HepG2 (cell line): Measurements from ENCODE around the gene ODAPH. TPM values are rescaled to one million over a fixed set of nuclear protein-coding genes. Genes with fewer than 3 reads are reported as not detected.

Experiments used
- AGO1 ChIP-seq: fragments of 200-400 bp; formaldehyde crosslinking; IDR thresholded peaks from 2 replicates; pipeline ENCODE4 v1.6.1; 2017; ENCODE audit warnings: mild to moderate bottlenecking, low read depth, low read length, moderate library complexity; ENCODE audit not compliant: poor library complexity, severe bottlenecking
- AGO2 ChIP-seq: fragments of 200-400 bp; formaldehyde crosslinking; optimal IDR thresholded peaks from 2 replicates; pipeline ENCODE3; 2017; ENCODE audit warnings: mild to moderate bottlenecking, low read depth, low read length, moderate library complexity
- CHD2 ChIP-seq: IDR thresholded peaks from 2 replicates; pipeline ENCODE4 v1.6.1; 2011; ENCODE audit warnings: low read depth, low read length, improper control_type of control experiment
- ESRRA ChIP-seq: sonication (generic); formaldehyde crosslinking; IDR thresholded peaks from 2 replicates; pipeline ENCODE4 v1.5.1; 2020; ENCODE audit warnings: mild to moderate bottlenecking, low read depth, missing genetic modification reagents
- FOXM1 ChIP-seq: sonication (generic); formaldehyde crosslinking; IDR thresholded peaks from 2 replicates; pipeline ENCODE4 v1.5.0; 2020; ENCODE audit warnings: missing genetic modification reagents
- GABPB1 ChIP-seq: IDR thresholded peaks from 2 replicates; pipeline ENCODE4 v1.6.1; 2016; ENCODE audit warnings: mild to moderate bottlenecking, missing genetic modification reagents, moderate library complexity, missing compliant biosample characterization
- HNRNPH1 ChIP-seq: fragments of 200-400 bp; formaldehyde crosslinking; optimal IDR thresholded peaks from 2 replicates; pipeline ENCODE3; 2017; ENCODE audit warnings: mild to moderate bottlenecking, low read depth, low read length
- JUNB ChIP-seq: sonication (generic); formaldehyde crosslinking; IDR thresholded peaks from 2 replicates; pipeline ENCODE4 v1.8.0; 2022; ENCODE audit warnings: missing genetic modification reagents, mild to moderate bottlenecking, borderline replicate concordance
- KAT8 ChIP-seq: IDR thresholded peaks from 2 replicates; pipeline ENCODE4 v1.6.1; 2016; ENCODE audit warnings: missing genetic modification reagents, missing compliant biosample characterization
- KDM5B ChIP-seq: sonication (generic); formaldehyde crosslinking; IDR thresholded peaks from 2 replicates; pipeline ENCODE4 v1.4.0; 2020; ENCODE audit warnings: missing genetic modification reagents, mild to moderate bottlenecking, borderline replicate concordance
- MXD4 ChIP-seq: IDR thresholded peaks from 2 replicates; pipeline ENCODE4 v1.6.1; 2016; ENCODE audit warnings: mild to moderate bottlenecking, missing biosample characterization, missing genetic modification reagents
- NAIF1 ChIP-seq: sonication (generic); formaldehyde crosslinking; IDR thresholded peaks from 2 replicates; pipeline ENCODE4 v1.5.0; 2020; ENCODE audit warnings: mild to moderate bottlenecking, missing genetic modification reagents, borderline replicate concordance
- SMAD9 ChIP-seq: sonication (generic); formaldehyde crosslinking; IDR thresholded peaks from 2 replicates; pipeline ENCODE4 v1.5.1; 2020; ENCODE audit warnings: mild to moderate bottlenecking, missing genetic modification reagents
- STAG1 ChIP-seq: sonication (generic); formaldehyde crosslinking; IDR thresholded peaks from 2 replicates; pipeline ENCODE4 v1.4.0; 2020; ENCODE audit warnings: missing genetic modification reagents
- ZFX ChIP-seq: sonication (generic); formaldehyde crosslinking; IDR thresholded peaks from 2 replicates; pipeline ENCODE4 v1.4.0; 2020; ENCODE audit warnings: mild to moderate bottlenecking, low read depth, missing genetic modification reagents, moderate library complexity
- ZNF136 ChIP-seq: sonication (generic); formaldehyde crosslinking; IDR thresholded peaks from 2 replicates; pipeline ENCODE4 v1.8.1; 2022; ENCODE audit warnings: low read depth, mild to moderate bottlenecking, moderate library complexity, missing genetic modification reagents
- ZNF337 ChIP-seq: sonication (generic); formaldehyde crosslinking; IDR thresholded peaks from 2 replicates; pipeline ENCODE4 v1.5.1; 2020; ENCODE audit warnings: missing genetic modification reagents, low read depth, mild to moderate bottlenecking, borderline replicate concordance
- ZNF546 ChIP-seq: sonication (generic); formaldehyde crosslinking; conservative IDR thresholded peaks from 2 replicates; pipeline ENCODE4 v1.8.1; 2023; ENCODE audit warnings: mild to moderate bottlenecking, missing genetic modification reagents
- ZNF644 ChIP-seq: IDR thresholded peaks from 2 replicates; pipeline ENCODE4 v1.6.1; 2016; ENCODE audit warnings: low read depth
- ZNF670 ChIP-seq: sonication (generic); formaldehyde crosslinking; IDR thresholded peaks from 2 replicates; pipeline ENCODE4 v1.8.0; 2022; ENCODE audit warnings: mild to moderate bottlenecking, missing genetic modification reagents, borderline replicate concordance
- polyA plus RNA-seq, 8 experiments: library from polyadenylated mRNA; depleted of rRNA in 3 of 8; stranded (reverse) in 7 of 8; unstranded in 1 of 8; fragments of >200 nt; fragmentation: Illumina TruSeq in 4 of 8; extraction: Trizol in 4 of 8; gene quantifications; 2 replicates each; pipeline versions ENCODE4 v1.2.1 to v1.2.3, GENCODE V29; 2011 to 2016; ENCODE audit warnings: low read depth in 4 of 8, missing spikeins in 1 of 8, mixed read lengths in 1 of 8; ENCODE audit not compliant: insufficient read depth in 1 of 8
- total RNA-seq, 5 experiments: library from RNA; depleted of rRNA; stranded (reverse); fragments of >200 nt; fragmentation: Illumina TruSeq; extraction: Trizol; gene quantifications; 2 replicates each; pipeline ENCODE4 v1.2.3, GENCODE V29; 2016; ENCODE audit warnings: low read depth in 1 of 5
- TF ChIP-seq, protein P1 (sequence below): sonication (generic); formaldehyde crosslinking; IDR thresholded peaks from 2 replicates; pipeline ENCODE4 v1.4.0; 2020; ENCODE audit warnings: missing genetic modification reagents
- TF ChIP-seq, protein P2 (sequence below): sonication (generic); formaldehyde crosslinking; IDR thresholded peaks from 2 replicates; pipeline ENCODE4 v1.4.0; 2020; ENCODE audit warnings: missing genetic modification reagents; ENCODE audit errors: not compliant biosample characterization
- TF ChIP-seq, protein P3 (sequence below): sonication (generic); formaldehyde crosslinking; IDR thresholded peaks from 2 replicates; pipeline ENCODE4 v1.8.0; 2023; ENCODE audit warnings: mild to moderate bottlenecking, missing genetic modification reagents
- TF ChIP-seq, protein P4 (sequence below): IDR thresholded peaks from 2 replicates; pipeline ENCODE4 v1.6.1; 2016; ENCODE audit warnings: missing genetic modification reagents, missing compliant biosample characterization

ODAPH gene
- total and polyA plus RNA-seq, 2 of the 13 experiments (the other 11 are each of a cell fraction or from before 2014, with no cell fraction given): 0.50 TPM; not detected in 1

DNA sequence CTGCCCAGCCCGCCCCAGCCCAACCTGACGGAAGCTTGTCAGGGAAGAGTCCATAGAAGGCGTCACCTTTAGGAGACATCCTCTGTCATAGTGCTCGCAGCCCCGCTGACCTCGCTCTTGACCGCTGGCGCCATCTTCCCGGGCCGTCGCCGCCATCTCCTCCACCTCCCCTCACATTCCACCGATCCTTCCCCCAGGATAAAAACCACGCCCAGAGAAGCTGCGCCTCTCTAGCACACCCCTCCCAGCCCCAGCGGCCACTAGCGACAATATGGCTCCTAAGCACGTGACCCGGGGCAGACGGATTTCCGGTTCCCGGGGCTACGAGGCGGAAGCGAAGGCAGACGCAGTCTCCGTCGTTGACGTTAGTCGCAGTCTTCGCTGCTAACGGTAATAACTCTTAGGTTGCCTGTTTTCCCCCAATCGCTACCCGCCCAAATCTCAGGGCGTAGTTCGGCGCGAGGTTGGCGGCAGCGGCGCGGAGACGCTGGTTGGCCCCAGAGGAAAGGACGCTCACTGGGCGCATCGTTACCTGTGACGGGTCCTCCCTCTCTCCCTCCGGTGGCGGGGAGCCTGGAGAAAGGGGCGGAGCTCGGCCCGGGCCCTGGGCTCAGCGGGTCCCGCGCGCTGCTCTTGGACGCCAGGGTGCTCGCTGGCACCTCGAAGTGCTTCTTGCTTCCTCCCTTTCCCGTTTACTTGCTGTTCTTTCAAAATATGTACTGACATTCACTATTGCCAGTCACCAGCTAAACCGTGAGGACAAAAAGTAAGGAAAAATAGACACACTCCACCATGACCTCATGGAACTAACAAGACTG is 41.5 kb upstream of the ODAPH start, which contains the start of the genes RCHY1 and THAP6 (continued):
- TF ChIP-seq, protein P1, sequence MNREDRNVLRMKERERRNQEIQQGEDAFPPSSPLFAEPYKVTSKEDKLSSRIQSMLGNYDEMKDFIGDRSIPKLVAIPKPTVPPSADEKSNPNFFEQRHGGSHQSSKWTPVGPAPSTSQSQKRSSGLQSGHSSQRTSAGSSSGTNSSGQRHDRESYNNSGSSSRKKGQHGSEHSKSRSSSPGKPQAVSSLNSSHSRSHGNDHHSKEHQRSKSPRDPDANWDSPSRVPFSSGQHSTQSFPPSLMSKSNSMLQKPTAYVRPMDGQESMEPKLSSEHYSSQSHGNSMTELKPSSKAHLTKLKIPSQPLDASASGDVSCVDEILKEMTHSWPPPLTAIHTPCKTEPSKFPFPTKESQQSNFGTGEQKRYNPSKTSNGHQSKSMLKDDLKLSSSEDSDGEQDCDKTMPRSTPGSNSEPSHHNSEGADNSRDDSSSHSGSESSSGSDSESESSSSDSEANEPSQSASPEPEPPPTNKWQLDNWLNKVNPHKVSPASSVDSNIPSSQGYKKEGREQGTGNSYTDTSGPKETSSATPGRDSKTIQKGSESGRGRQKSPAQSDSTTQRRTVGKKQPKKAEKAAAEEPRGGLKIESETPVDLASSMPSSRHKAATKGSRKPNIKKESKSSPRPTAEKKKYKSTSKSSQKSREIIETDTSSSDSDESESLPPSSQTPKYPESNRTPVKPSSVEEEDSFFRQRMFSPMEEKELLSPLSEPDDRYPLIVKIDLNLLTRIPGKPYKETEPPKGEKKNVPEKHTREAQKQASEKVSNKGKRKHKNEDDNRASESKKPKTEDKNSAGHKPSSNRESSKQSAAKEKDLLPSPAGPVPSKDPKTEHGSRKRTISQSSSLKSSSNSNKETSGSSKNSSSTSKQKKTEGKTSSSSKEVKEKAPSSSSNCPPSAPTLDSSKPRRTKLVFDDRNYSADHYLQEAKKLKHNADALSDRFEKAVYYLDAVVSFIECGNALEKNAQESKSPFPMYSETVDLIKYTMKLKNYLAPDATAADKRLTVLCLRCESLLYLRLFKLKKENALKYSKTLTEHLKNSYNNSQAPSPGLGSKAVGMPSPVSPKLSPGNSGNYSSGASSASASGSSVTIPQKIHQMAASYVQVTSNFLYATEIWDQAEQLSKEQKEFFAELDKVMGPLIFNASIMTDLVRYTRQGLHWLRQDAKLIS: no peak
- TF ChIP-seq AGO1 (peak; percentile 88), SMAD9 (CRISPR knock-in tag) (no peak), AGO2 (peak; percentile 85), ZFX (CRISPR knock-in tag) (peak; percentile 76; the same call in 1 of the 2 replicates), ZNF337 (no peak), ZNF136 (CRISPR knock-in tag) (peak; percentile 32; the same call in 1 of the 2 replicates), KAT8 (peak; percentile 96), HNRNPH1 (peak; percentile 66), ZNF644 (CRISPR knock-in tag) (peak; percentile 67; the same call in 1 of the 2 replicates), ESRRA (peak; percentile 79; the same call in 1 of the 2 replicates), NAIF1 (CRISPR knock-in tag) (peak; percentile 99), ZNF546 (CRISPR knock-in tag) (0 out of 2 replicates have a peak, but pooled peaks have one; percentile 33), FOXM1 (CRISPR knock-in tag) (no peak), JUNB (CRISPR knock-in tag) (peak; percentile 62; the same call in 1 of the 2 replicates), ZNF670 (peak; percentile 62; the same call in 1 of the 2 replicates), CHD2 (no peak), KDM5B (peak; percentile 78; the same call in 1 of the 2 replicates), STAG1 (CRISPR knock-in tag) (no peak), MXD4 (CRISPR knock-in tag) (peak; percentile 28; the same call in 1 of the 2 replicates), GABPB1 (peak; percentile 99)
- TF ChIP-seq, protein P2, sequence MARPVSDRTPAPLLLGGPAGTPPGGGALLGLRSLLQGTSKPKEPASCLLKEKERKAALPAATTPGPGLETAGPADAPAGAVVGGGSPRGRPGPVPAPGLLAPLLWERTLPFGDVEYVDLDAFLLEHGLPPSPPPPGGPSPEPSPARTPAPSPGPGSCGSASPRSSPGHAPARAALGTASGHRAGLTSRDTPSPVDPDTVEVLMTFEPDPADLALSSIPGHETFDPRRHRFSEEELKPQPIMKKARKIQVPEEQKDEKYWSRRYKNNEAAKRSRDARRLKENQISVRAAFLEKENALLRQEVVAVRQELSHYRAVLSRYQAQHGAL: peak; percentile 15
- TF ChIP-seq, protein P3, sequence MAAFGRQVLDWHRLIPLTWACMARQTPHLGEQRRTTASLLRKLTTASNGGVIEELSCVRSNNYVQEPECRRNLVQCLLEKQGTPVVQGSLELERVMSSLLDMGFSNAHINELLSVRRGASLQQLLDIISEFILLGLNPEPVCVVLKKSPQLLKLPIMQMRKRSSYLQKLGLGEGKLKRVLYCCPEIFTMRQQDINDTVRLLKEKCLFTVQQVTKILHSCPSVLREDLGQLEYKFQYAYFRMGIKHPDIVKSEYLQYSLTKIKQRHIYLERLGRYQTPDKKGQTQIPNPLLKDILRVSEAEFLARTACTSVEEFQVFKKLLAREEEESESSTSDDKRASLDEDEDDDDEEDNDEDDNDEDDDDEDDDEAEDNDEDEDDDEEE (CRISPR knock-in tag): no peak
- TF ChIP-seq, protein P4, sequence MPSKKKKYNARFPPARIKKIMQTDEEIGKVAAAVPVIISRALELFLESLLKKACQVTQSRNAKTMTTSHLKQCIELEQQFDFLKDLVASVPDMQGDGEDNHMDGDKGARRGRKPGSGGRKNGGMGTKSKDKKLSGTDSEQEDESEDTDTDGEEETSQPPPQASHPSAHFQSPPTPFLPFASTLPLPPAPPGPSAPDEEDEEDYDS: peak; percentile 91
